HUES6 (cell line): ENCODE measurements around the gene CDH8.

Experiments
- H3K27ac ChIP-seq: 2 replicates; pipeline ENCODE4 v1.7.0; 2013; ENCODE audit warnings: low read depth, mild to moderate bottlenecking, low read length, inconsistent platforms
- H3K27me3 ChIP-seq: 2 replicates; pipeline ENCODE4 v1.6.1; 2013; ENCODE audit warnings: low read length; ENCODE audit not compliant: control insufficient read depth, insufficient read depth
- H3K36me3 ChIP-seq: 2 replicates; pipeline ENCODE4 v1.6.1; 2013; ENCODE audit warnings: low read length; ENCODE audit not compliant: control insufficient read depth, insufficient read depth
- H3K4me1 ChIP-seq: 2 replicates; pipeline ENCODE4 v1.6.1; 2013; ENCODE audit warnings: low read length; ENCODE audit not compliant: control insufficient read depth, insufficient read depth
- H3K4me3 ChIP-seq: 2 replicates; pipeline ENCODE4 v1.5.1; 2013; ENCODE audit warnings: low read depth, low read length
- H3K9ac ChIP-seq: one replicate; pipeline ENCODE4 v1.6.1; 2013; ENCODE audit warnings: mild to moderate bottlenecking, low read length
- H3K9me3 ChIP-seq: 2 replicates; pipeline ENCODE4 v1.6.1; 2013; ENCODE audit warnings: low read depth, low read length; ENCODE audit not compliant: control insufficient read depth, insufficient read depth

Gene CDH8

GRCh38 chr16:62029947-62030346 lies 6.3 kb downstream of the CDH8 start:
- Histone ChIP-seq H3K4me3 (no peak overlapping the region), H3K9ac (no peak overlapping the region), H3K27me3 (peaks cover 33% of the 10 kb centered on the region), H3K9me3 (no peaks in the 10 kb centered on the region), H3K27ac (no peak overlapping the region), H3K4me1 (peaks cover 22% of the 10 kb centered on the region), H3K36me3 (no peaks in the 10 kb centered on the region)

DNA sequence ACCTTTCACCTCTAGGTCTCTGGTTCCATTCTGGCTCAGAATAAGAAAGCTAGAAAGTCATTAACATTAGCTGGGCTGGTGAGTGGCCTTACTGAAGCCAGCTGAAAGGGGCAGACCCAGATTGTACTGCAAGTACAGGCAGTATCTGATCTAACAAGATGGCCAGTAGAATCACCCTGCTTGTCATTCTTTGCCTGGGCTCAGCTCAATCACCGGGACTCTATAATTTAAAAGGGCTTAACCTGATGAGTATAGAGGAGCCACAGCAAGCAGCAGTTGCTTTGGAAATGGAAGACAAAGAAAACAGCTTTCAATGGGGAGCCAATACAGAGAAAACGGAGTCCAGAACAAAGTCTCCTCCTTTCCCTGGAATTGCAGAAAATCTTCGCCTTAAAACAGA lies 13.6 kb downstream of the CDH8 start:
- Histone ChIP-seq H3K27me3 (no peaks in the 10 kb centered on the region), H3K27ac (no peak overlapping the region), H3K4me1 (peaks cover 14% of the 10 kb centered on the region; the same call in 1 of the 2 replicates), H3K9me3 (no peaks in the 10 kb centered on the region), H3K36me3 (no peaks in the 10 kb centered on the region), H3K9ac (no peak overlapping the region), H3K4me3 (no peak overlapping the region)

GRCh38 chr16:62021161-62021581 lies 15.1 kb downstream of the CDH8 start:
- Histone ChIP-seq H3K36me3 (no peaks in the 10 kb centered on the region), H3K27me3 (no peaks in the 10 kb centered on the region), H3K9ac (no peak overlapping the region), H3K4me3 (no peak overlapping the region), H3K9me3 (no peaks in the 10 kb centered on the region), H3K4me1 (peaks cover 14% of the 10 kb centered on the region; the same call in 1 of the 2 replicates), H3K27ac (no peak overlapping the region)

DNA sequence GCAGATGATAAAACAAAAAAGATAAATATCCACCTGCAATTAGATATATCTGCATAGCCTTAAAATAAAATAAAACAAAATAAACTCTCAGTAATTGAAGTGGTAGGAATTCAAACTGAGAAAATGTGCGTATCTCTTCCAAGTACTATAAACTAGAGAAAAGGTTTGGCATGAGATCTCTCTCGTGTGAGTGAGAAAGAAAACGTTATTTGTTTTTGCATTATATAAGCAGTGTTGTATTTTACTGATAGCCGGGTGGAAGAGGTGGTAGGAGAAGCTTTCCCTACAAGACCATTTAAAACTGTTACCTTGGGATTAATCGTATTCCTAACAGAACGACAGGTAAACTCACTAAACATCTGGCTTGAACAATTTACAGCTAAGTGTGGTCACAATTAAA lies 15.6 kb downstream of the CDH8 start:
- H3K4me3 ChIP-seq = no peak overlapping the region
- H3K36me3 ChIP-seq = no peaks in the 10 kb centered on the region
- H3K4me1 ChIP-seq = peaks cover 14% of the 10 kb centered on the region; the same call in 1 of the 2 replicates
- no peak overlapping the region for H3K9ac ChIP-seq
- no peak overlapping the region for H3K27ac ChIP-seq
- H3K27me3 ChIP-seq = no peaks in the 10 kb centered on the region
- no peaks in the 10 kb centered on the region for H3K9me3 ChIP-seq

GRCh38 chr16:62019851-62020250 lies 16.4 kb downstream of the CDH8 start:
- H3K27ac ChIP-seq = no peak overlapping the region
- no peaks in the 10 kb centered on the region for H3K9me3 ChIP-seq
- no peaks in the 10 kb centered on the region for H3K36me3 ChIP-seq
- no peak overlapping the region for H3K4me3 ChIP-seq
- H3K4me1 ChIP-seq = peaks cover 14% of the 10 kb centered on the region; the same call in 1 of the 2 replicates
- no peaks in the 10 kb centered on the region for H3K27me3 ChIP-seq
- H3K9ac ChIP-seq = no peak overlapping the region

DNA sequence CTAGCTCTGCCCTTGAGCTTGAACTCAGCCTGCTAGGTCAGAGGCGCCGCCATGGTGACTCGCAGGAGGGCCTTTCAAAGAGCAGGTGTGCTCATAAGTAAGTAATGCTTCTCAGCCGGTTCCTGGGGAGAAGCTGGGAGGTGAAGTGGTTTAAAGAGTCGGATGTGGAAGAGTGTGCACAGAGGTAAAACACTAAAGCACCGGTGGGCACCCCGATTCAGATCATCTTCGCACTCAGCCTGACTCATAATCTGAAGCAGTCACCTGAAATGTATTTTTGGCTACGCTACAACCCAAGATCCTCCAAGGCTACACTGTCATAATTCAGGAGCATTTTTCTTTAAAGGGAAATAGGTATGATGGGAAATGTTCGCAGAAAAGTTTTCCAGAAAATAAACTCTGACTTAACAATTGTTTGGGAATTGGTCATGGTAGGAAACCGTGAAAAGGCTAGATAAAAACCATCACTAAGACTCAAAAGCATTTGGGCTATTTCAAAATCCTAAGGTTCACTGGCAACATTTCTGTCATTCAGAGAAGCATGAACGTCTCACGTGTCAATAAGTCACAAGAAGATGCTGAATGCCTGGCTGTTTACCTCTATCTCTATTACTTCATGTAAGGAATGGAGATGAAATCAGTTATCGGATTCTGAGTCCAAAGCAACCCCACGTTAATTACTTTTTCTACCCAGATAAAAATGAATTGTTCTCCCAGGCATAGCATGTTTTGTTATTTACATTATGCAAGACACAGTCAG lies 17.8 kb downstream of the CDH8 start:
- no peaks in the 10 kb centered on the region for H3K9me3 ChIP-seq
- no peaks in the 10 kb centered on the region for H3K27me3 ChIP-seq
- no peak overlapping the region for H3K4me3 ChIP-seq
- H3K4me1 ChIP-seq = peaks cover 19% of the 10 kb centered on the region; the same call in 1 of the 2 replicates
- no peaks in the 10 kb centered on the region for H3K36me3 ChIP-seq
- no peak overlapping the region for H3K9ac ChIP-seq
- H3K27ac ChIP-seq = no peak overlapping the region

DNA sequence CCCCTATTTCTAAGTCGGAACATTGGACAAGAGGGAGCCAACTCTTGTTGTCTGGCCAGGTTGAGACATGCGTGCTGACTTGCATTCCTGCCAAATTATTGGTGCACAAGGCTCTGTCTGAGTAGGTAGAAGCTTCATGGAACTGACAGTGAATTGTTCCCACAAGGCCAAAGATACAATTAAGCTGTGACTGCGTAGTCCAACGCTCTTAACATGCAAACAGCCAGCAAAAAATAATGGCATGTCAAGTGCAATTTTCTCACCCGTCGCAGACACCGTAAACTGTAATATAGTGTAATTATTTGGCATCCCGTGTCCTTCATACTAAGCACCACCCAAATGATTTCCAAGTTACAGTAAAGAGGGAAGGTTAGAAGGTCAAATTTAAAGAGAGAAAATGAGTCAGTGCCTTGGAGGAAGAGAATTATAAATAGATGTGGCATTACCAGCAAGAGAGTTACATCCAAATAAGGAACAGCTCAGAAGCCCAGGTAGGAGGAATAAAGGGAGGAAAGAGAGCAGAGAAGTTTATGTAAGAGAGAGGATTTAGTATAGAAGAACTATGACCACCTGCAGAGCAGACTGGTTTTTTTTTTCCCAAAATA lies 21.8 kb downstream of the CDH8 start:
- no peaks in the 10 kb centered on the region for H3K9me3 ChIP-seq
- no peaks in the 10 kb centered on the region for H3K27me3 ChIP-seq
- H3K36me3 ChIP-seq = no peaks in the 10 kb centered on the region
- no peak overlapping the region for H3K4me3 ChIP-seq
- no peak overlapping the region for H3K27ac ChIP-seq
- no peak overlapping the region for H3K9ac ChIP-seq
- peaks cover 5% of the 10 kb centered on the region; the same call in 1 of the 2 replicates for H3K4me1 ChIP-seq

GRCh38 chr16:62010186-62010585 lies 26.1 kb downstream of the CDH8 start:
- H3K4me3 ChIP-seq = no peak overlapping the region
- no peaks in the 10 kb centered on the region for H3K9me3 ChIP-seq
- H3K4me1 ChIP-seq = peaks cover 5% of the 10 kb centered on the region; the same call in 1 of the 2 replicates
- H3K27me3 ChIP-seq = no peaks in the 10 kb centered on the region
- no peak overlapping the region for H3K27ac ChIP-seq
- H3K9ac ChIP-seq = no peak overlapping the region
- H3K36me3 ChIP-seq = no peaks in the 10 kb centered on the region

DNA sequence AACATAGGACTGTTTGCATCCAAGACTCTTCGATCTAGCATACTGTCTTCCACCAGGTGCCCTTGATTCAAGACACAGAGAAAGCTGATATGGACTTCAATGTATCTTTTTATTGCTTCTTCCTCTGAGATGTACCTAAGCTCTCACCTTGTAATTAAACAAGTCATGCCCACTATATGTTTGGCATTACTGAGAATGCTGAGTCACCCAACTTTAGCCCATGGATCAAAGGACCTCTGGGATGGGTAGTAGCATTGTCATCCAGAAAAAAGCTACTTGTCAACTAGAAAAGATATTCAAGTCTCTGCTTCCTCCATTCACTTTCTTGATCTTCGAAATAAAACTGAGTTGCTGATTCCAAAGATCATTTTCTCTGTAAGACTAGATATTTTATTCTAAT lies 37.8 kb downstream of the CDH8 start:
- Histone ChIP-seq H3K9me3 (no peaks in the 10 kb centered on the region), H3K36me3 (no peaks in the 10 kb centered on the region), H3K27ac (no peak overlapping the region), H3K4me3 (no peak overlapping the region), H3K9ac (no peak overlapping the region), H3K27me3 (no peaks in the 10 kb centered on the region), H3K4me1 (peaks cover 4% of the 10 kb centered on the region)

GRCh38 chr16:61993108-61993507 lies 43.1 kb downstream of the CDH8 start:
- Histone ChIP-seq H3K4me1 (peaks cover 4% of the 10 kb centered on the region), H3K36me3 (no peaks in the 10 kb centered on the region), H3K9ac (no peak overlapping the region), H3K4me3 (no peak overlapping the region), H3K27ac (no peak overlapping the region), H3K9me3 (no peaks in the 10 kb centered on the region), H3K27me3 (no peaks in the 10 kb centered on the region)

GRCh38 chr16:61987474-61988012 lies 48.7 kb downstream of the CDH8 start:
- Histone ChIP-seq H3K27ac (no peak overlapping the region), H3K36me3 (no peaks in the 10 kb centered on the region), H3K27me3 (no peaks in the 10 kb centered on the region), H3K4me3 (no peak overlapping the region), H3K9ac (no peak overlapping the region), H3K9me3 (0 out of 2 replicates have a peak, but pooled peaks cover 3% of the 10 kb centered on the region), H3K4me1 (peaks cover 9% of the 10 kb centered on the region)
